Ishikawa (cell line): Measurements from ENCODE around the gene ABAT.

ENCODE experiments used
- CEBPB ChIP-seq: IDR thresholded peaks from 2 replicates; pipeline ENCODE4 v1.6.1; 2012
- CREB1 ChIP-seq: IDR thresholded peaks from 2 replicates; pipeline ENCODE4 v1.6.1; 2012; ENCODE audit warnings: low read depth
- EGR1 ChIP-seq: IDR thresholded peaks from 2 replicates; pipeline ENCODE4 v1.6.1; 2012
- EP300 ChIP-seq: IDR thresholded peaks from 2 replicates; pipeline ENCODE4 v1.6.1; 2012; ENCODE audit warnings: borderline replicate concordance
- FOXM1 ChIP-seq: IDR thresholded peaks from 2 replicates; pipeline ENCODE4 v1.6.1; 2012; ENCODE audit warnings: low read depth, borderline replicate concordance
- NFIC ChIP-seq: IDR thresholded peaks from 2 replicates; pipeline ENCODE4 v1.6.1; 2012
- RAD21 ChIP-seq: IDR thresholded peaks from 2 replicates; pipeline ENCODE4 v1.6.1; 2012; ENCODE audit warnings: low read depth
- TAF1 ChIP-seq: IDR thresholded peaks from 2 replicates; pipeline ENCODE4 v1.6.1; 2012; ENCODE audit warnings: low read depth, mild to moderate bottlenecking
- TCF12 ChIP-seq: IDR thresholded peaks from 2 replicates; pipeline ENCODE4 v1.6.1; 2012; ENCODE audit warnings: low read depth
- TEAD4 ChIP-seq: IDR thresholded peaks from 2 replicates; pipeline ENCODE4 v1.6.1; 2012
- YY1 ChIP-seq: IDR thresholded peaks from 2 replicates; pipeline ENCODE4 v1.6.1; 2012; ENCODE audit warnings: low read depth
- ZBTB7A ChIP-seq: IDR thresholded peaks from 2 replicates; pipeline ENCODE4 v1.6.1; 2012; ENCODE audit warnings: low read depth
- TF ChIP-seq, protein P1 (sequence below): IDR thresholded peaks from 2 replicates; pipeline ENCODE4 v1.6.1; 2012
- TF ChIP-seq, protein P2 (sequence below): IDR thresholded peaks from 2 replicates; pipeline ENCODE4 v1.6.1; 2012
- TF ChIP-seq, protein P3 (sequence below): IDR thresholded peaks from 2 replicates; pipeline ENCODE4 v1.6.1; 2012; ENCODE audit warnings: low read depth, mild to moderate bottlenecking

The ABAT gene

GRCh38 chr16:8807189-8807588 is 132.8 kb downstream of the ABAT start:
- TF ChIP-seq TAF1, result no peak
- TF ChIP-seq YY1, result no peak
- TF ChIP-seq, protein P1, sequence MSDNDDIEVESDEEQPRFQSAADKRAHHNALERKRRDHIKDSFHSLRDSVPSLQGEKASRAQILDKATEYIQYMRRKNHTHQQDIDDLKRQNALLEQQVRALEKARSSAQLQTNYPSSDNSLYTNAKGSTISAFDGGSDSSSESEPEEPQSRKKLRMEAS, result no peak
- TF ChIP-seq RAD21, result no peak
- no peak for TF ChIP-seq TEAD4
- TF ChIP-seq, protein P2, sequence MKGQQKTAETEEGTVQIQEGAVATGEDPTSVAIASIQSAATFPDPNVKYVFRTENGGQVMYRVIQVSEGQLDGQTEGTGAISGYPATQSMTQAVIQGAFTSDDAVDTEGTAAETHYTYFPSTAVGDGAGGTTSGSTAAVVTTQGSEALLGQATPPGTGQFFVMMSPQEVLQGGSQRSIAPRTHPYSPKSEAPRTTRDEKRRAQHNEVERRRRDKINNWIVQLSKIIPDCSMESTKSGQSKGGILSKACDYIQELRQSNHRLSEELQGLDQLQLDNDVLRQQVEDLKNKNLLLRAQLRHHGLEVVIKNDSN, result no peak
- no peak for TF ChIP-seq EP300
- TF ChIP-seq FOXM1, result no peak
- TF ChIP-seq EGR1, result no peak
- no peak for TF ChIP-seq NFIC
- TF ChIP-seq, protein P3, sequence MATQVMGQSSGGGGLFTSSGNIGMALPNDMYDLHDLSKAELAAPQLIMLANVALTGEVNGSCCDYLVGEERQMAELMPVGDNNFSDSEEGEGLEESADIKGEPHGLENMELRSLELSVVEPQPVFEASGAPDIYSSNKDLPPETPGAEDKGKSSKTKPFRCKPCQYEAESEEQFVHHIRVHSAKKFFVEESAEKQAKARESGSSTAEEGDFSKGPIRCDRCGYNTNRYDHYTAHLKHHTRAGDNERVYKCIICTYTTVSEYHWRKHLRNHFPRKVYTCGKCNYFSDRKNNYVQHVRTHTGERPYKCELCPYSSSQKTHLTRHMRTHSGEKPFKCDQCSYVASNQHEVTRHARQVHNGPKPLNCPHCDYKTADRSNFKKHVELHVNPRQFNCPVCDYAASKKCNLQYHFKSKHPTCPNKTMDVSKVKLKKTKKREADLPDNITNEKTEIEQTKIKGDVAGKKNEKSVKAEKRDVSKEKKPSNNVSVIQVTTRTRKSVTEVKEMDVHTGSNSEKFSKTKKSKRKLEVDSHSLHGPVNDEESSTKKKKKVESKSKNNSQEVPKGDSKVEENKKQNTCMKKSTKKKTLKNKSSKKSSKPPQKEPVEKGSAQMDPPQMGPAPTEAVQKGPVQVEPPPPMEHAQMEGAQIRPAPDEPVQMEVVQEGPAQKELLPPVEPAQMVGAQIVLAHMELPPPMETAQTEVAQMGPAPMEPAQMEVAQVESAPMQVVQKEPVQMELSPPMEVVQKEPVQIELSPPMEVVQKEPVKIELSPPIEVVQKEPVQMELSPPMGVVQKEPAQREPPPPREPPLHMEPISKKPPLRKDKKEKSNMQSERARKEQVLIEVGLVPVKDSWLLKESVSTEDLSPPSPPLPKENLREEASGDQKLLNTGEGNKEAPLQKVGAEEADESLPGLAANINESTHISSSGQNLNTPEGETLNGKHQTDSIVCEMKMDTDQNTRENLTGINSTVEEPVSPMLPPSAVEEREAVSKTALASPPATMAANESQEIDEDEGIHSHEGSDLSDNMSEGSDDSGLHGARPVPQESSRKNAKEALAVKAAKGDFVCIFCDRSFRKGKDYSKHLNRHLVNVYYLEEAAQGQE, result no peak
- TF ChIP-seq ZBTB7A, result no peak
- TF ChIP-seq TCF12, result no peak
- no peak for TF ChIP-seq CEBPB
- no peak for TF ChIP-seq CREB1

DNA sequence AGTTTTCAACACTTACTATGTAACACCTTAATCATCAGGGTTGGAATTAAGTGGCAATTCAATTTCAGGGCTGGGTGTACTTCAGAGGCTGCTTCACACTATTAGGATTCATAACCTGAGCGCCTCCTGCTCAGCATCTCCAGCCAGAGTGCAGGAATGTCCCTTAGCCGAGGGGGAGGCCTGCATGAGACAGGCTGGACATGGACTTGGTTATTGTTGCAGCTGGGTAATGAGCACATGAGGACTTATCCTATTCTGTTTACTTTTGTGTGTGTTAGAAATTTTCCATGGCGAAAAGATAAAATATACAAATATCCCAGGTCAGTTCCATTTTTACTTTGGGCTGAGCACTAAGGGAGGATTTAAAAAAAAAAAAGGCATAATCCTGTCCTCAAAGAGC is 133.6 kb downstream of the ABAT start:
- no peak for TF ChIP-seq NFIC
- TF ChIP-seq CEBPB, result no peak
- TF ChIP-seq, protein P1, result no peak
- TF ChIP-seq TEAD4, result no peak
- no peak for TF ChIP-seq RAD21
- TF ChIP-seq, protein P3, result no peak
- TF ChIP-seq CREB1, result no peak
- no peak for TF ChIP-seq YY1
- no peak for TF ChIP-seq TCF12
- TF ChIP-seq, protein P2, result no peak
- no peak for TF ChIP-seq FOXM1
- no peak for TF ChIP-seq ZBTB7A
- TF ChIP-seq EGR1, result no peak
- TF ChIP-seq EP300, result no peak
- TF ChIP-seq TAF1, result no peak

GRCh38 chr16:8808613-8809353 is 134.4 kb downstream of the ABAT start:
- TF ChIP-seq TEAD4 (no peak), NFIC (no peak), CEBPB (no peak), TCF12 (no peak), YY1 (no peak), EGR1 (no peak), CREB1 (no peak)
- TF ChIP-seq, protein P2, result no peak
- TF ChIP-seq, protein P1, result no peak

- TF ChIP-seq, protein P2, result no peak
- no peak for TF ChIP-seq TAF1
- TF ChIP-seq CREB1, result no peak
- no peak for TF ChIP-seq TEAD4
- TF ChIP-seq, protein P3, result no peak
- no peak for TF ChIP-seq TCF12
- TF ChIP-seq, protein P1, result no peak
- no peak for TF ChIP-seq EGR1
- TF ChIP-seq NFIC, result no peak
- no peak for TF ChIP-seq RAD21
- TF ChIP-seq ZBTB7A, result no peak
- no peak for TF ChIP-seq YY1
- TF ChIP-seq EP300, result no peak
Observed at GRCh38 chr16:8812162-8812843, 137.9 kb downstream of the ABAT start.
